ENCODE data around the gene DNMT3L.

- TF ChIP-seq, protein P1, sequence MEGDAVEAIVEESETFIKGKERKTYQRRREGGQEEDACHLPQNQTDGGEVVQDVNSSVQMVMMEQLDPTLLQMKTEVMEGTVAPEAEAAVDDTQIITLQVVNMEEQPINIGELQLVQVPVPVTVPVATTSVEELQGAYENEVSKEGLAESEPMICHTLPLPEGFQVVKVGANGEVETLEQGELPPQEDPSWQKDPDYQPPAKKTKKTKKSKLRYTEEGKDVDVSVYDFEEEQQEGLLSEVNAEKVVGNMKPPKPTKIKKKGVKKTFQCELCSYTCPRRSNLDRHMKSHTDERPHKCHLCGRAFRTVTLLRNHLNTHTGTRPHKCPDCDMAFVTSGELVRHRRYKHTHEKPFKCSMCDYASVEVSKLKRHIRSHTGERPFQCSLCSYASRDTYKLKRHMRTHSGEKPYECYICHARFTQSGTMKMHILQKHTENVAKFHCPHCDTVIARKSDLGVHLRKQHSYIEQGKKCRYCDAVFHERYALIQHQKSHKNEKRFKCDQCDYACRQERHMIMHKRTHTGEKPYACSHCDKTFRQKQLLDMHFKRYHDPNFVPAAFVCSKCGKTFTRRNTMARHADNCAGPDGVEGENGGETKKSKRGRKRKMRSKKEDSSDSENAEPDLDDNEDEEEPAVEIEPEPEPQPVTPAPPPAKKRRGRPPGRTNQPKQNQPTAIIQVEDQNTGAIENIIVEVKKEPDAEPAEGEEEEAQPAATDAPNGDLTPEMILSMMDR (IDR thresholded peaks at IDR 0.05; ENCODE audit: insufficient read depth, low read length, poor library complexity, severe bottlenecking) = no peak
- TF ChIP-seq EZH2phosphoT487 (conservative IDR thresholded peaks at IDR 0.05; ENCODE audit: low read length) = no peak
Observed at GRCh38 chr21:44263221-44263760, 1.6 kb upstream of the DNMT3L start.

Data from SU-DHL-6 (cell line).